GM21447 (cell line): ENCODE results near the gene OLIG2.

Experiments used
- ATAC-seq: cut with Tn5 transposase; IDR thresholded peaks from one replicate; pipeline ENCODE4 v1.9.1; 2021; ENCODE audit not compliant: unreplicated experiment

The OLIG2 gene

GRCh38 chr21:33032434-33033047, 6.8 kb downstream of the OLIG2 start:
- ATAC-seq, result no peak

GRCh38 chr21:33033094-33033951, 7.6 kb downstream of the OLIG2 start:
- ATAC-seq, result no peak

DNA sequence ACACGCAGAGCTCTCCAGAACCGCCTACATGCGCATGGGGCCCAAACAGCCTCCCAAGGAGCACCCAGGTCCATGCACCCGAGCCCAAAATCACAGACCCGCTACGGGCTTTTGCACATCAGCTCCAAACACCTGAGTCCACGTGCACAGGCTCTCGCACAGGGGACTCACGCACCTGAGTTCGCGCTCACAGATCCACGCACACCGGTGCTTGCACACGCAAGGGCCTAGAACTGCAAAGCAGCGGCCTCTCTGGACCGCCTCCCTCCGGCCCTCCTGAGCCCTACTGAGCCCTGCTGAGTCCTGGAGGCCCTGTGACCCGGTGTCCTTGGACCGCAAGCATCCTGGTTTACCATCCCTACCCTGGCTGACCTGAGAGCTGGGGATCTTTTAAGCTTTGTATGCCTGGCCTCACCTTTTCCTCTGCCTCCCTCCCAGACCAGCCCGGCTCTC, 8.3 kb downstream of the OLIG2 start:
- no peak for ATAC-seq

DNA sequence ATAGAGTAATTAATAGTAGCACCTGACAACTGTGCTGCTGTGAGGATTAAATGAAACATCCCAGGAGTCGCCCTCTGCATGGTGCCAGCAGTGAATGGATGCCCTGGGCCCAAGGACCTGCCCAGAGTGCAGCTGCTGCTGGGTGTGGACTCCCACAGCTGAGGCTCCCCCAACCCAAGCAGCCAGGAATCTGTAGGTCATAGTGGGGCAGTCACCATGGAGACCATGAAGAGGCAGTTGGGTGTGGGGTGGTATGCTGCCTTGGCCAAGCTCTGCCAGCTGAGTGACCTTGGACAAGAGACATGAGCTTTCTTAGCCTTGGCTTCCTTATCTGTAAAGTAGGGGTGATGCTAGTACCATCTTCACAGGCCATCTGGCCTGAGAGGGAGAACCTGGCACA, 9.4 kb downstream of the OLIG2 start:
- ATAC-seq, result no peak

DNA sequence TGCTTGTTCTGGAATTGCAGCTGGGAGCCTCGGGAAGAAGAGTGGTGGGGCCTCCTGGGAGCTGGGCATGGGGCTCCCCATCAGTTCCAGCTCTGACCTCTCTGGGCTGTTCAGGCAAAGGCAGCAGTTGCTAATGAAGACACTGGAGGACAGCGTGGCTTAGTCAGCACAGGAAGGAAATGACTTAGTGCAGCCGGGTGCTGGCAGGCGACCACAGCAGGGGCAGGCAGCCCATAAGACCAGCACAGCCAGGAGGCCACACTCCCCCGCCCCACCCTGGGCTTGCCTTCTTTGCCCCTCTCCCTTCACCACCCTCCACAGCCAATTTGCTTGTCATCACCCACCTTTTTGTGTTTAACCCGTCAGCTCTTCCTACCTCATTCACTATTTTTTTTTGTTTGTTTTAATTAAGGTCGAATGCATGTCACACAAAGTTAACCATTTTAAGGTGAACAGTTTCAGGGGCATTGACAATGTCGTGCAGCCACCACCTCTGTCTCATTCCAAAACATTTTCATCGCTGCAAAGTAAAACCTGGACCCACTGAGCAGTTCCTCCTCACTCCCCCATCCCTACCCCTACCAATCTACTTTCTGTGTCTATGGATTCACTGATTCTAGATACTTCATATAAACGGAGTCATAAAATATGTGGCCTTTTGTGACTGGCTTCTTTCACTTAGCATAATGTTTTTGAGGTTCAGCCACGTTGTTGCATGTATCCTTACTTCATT, 10.9 kb downstream of the OLIG2 start:
- no peak for ATAC-seq

DNA sequence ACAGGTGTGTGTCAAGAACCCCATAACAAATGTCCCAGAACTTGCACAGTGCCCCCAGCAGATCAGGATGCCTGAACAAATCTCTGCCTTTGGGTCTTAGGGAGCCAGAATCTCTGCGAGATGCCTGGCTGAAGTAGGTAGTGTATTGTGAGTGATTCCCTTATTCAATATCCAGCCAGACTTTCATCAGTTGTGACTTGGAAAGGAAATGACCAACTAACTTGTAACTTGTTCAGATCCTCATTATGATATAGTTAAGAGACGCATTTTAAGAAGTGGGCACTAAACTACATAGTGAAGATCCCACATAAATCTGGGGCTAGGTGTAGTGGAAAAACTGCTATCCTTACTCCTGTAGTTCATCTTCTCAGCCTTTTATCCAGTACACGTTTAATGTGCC, 11.8 kb downstream of the OLIG2 start:
- no peak for ATAC-seq

- ATAC-seq, result no peak
Measured at GRCh38 chr21:33039536-33039935, 13.8 kb downstream of the OLIG2 start.

GRCh38 chr21:33040215-33040614, 14.5 kb downstream of the OLIG2 start:
- no peak for ATAC-seq

DNA sequence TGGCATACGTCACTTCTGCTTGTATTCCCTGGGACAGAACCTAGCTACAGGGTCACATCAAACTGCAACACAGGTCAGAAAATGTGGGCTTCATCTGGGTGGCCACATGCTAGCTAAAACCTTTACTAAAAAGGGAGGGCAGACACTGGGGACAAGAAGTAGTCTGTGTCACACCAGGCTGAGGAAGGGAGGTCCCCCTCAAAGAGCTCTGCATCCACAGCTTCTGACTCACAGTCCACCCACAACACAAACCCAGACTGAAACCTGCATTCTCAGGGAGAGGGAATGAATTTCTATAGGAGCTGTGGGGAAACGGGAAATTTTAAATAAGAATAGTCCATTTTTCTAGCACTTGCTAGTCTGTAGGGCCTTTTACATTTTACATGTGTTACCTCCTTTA, 16.2 kb downstream of the OLIG2 start:
- ATAC-seq, result no peak

DNA sequence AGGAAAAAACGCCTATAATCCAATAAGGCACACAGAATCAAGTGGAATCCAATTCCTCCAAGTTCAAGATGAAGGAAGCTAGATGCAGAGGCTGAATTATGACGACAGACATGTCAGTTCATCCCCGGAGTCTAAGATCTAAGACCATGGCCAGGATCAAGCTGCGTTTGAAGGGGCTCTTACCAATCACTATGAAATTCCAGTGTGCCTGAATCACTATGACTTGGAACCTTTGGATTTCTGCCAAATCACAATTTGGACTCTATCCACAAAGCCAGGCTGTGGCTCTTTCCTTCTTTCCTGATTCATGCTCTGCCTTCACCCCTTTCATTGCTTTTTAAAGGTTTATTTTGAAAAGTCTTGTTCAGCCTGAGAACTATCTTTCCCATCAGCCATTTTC, 17.1 kb downstream of the OLIG2 start:
- ATAC-seq, result no peak

DNA sequence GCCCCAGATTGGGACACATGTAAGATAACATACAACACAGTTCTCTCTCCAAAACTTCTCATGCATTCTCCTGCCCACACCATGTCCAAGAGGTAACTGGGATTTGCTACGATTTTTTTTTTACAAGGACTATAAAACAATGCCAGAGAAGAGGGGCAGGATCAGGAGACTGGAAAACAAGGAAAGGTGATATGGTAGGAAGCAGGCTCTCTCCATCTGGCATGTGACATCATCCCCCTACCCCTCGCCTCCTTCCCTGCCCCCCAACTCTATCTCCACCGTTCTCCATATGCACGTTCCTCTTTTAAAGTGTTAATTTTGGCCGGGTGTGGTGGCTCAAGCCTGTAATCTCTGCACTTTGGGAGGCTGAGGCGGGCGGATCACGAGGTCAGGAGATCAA, 20.7 kb downstream of the OLIG2 start:
- no peak for ATAC-seq

DNA sequence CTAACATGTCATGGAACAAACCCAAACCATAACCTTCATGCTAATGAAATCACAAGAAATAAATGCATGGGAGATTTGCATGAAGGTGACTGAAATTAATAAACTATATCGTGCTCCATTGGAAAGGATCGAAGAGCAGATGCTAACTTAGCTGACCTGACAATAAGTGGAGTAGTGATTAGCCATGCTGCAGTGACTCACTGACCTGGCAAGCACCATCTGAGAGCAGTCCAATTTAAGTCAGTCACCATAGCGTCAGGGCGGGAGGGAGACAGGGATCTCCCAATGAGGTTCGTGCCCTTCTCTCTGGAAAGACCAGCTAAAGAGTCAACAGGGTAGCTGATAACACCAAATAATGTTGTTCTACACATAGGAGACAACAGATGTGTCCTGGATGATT, 21.5 kb downstream of the OLIG2 start:
- no peak for ATAC-seq

- ATAC-seq, result no peak
Measured at GRCh38 chr21:33051925-33052324, 26.2 kb downstream of the OLIG2 start.

- ATAC-seq, result no peak
Measured at GRCh38 chr21:33053951-33054350, 28.2 kb downstream of the OLIG2 start.

- no peak for ATAC-seq
Measured at GRCh38 chr21:33055991-33056390, 30.3 kb downstream of the OLIG2 start.

DNA sequence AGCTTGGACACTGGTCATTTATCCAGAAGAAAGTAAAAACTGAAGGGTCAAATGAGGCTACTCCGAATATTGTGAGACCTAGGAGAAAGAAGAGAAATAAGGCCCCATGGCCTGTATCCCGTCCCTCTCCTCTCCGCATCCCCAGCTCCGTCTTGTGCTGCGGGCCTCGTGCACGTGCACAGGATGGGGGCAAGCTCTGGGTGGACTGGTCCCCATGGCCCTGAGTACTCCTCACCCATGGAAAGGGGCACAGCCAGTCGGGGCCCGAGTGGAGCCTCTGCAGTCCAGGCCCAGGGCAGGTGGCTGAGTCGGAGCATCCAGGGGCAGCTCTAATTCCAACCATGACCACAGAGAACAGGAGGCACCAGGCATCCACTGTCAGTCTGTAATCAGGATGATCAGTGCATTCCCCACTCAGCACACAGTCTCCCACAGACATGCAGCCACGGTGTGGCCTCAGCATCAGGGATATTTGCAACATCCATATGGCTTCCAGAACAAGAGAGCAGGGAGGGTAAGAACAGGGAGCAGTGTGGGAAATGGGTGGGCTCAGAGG, 31.7 kb downstream of the OLIG2 start:
- no peak for ATAC-seq

- ATAC-seq, result no peak
Measured at GRCh38 chr21:33058527-33058926, 32.8 kb downstream of the OLIG2 start.

- no peak for ATAC-seq
Measured at GRCh38 chr21:33058957-33059356, 33.2 kb downstream of the OLIG2 start.

- ATAC-seq, result no peak
Measured at GRCh38 chr21:33059380-33059841, 33.7 kb downstream of the OLIG2 start.

- no peak for ATAC-seq
Measured at GRCh38 chr21:33061233-33061632, 35.5 kb downstream of the OLIG2 start.

GRCh38 chr21:33063375-33063883, 37.7 kb downstream of the OLIG2 start:
- ATAC-seq, result no peak
